ENCODE data around the gene DACT1.

Gene DACT1

DNA sequence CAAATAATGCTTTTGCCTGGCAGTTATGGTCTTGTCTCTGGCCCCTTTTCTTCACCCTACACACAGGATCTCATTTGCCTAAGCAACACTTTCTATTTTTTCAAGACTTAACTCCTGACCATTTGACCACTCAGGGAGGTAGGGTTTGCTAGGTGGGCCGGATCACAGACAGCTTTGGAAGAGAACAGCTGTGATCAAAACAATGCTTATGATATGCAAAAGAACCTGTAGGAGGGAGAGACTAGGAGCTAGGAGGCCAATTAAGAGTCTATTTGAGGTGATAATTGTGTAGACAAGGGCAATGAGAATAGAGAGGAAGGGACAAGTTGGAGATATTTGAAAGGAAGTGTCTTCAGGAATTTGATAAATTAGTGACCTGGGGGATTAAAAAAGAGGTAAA, 12.3 kb upstream of the DACT1 start:
- no peak for DNase-seq (ENCODE audit: low read depth in 1 of 2, low spot score in 1 of 2)
- no peak for TF ChIP-seq JUND (IDR thresholded peaks at IDR 0.05; ENCODE audit: low read depth)
- in situ Hi-C loops (cut with HindIII; ENCODE audit: low pct_unique_long_range_greater_than_20kb, low sequenced_read_pairs): no loop called here

DNA sequence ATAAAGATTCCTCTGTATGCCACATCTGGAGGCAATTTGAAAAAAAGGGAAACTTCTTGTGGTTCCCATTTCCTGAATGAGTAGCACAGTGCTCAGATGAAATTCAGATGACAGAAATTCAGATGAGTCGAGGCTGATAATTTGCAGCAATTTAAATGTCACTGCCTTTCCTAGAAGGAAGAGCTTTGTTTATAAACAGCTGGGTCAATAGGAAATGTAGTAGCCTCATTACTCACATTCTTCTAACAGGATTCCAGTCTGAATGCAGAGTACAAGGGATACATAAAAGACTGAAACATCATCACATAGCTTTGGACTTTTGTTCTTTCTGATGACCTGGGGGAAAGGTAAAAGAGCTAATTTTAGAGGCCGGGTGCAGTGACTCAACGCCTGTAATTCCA, 11.3 kb upstream of the DACT1 start:
- in situ Hi-C loops (cut with HindIII; ENCODE audit: low pct_unique_long_range_greater_than_20kb, low sequenced_read_pairs): no loop called here
- no peak for TF ChIP-seq JUND (IDR thresholded peaks at IDR 0.05; ENCODE audit: low read depth)
- no peak for DNase-seq (ENCODE audit: low read depth in 1 of 2, low spot score in 1 of 2)

DNA sequence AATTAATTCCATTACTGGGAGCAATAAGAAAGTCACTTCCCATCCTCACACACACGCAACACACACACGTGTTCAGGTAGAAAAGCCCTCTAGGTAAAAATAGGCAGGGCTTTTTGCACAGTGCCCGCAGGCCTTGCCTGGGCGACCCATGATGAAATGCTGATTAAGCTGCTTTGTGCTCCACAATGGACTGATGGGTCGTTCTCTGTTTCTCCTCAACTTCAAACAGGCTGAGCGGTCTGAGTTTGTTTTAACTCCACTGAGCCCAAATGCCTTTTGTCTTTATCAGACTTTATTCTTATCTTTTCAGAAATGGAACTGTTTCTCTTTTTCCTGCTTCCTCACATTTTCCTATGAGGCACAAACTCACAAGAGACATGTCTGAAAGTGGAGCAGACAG, 9.4 kb upstream of the DACT1 start:
- in situ Hi-C loops (cut with HindIII; ENCODE audit: low pct_unique_long_range_greater_than_20kb, low sequenced_read_pairs): no loop called here
- TF ChIP-seq JUND (IDR thresholded peaks at IDR 0.05; ENCODE audit: low read depth): no peak
- no peak for DNase-seq (ENCODE audit: low read depth in 1 of 2, low spot score in 1 of 2)

GRCh38 chr14:58629281-58629680, 8.5 kb upstream of the DACT1 start:
- TF ChIP-seq JUND (IDR thresholded peaks at IDR 0.05; ENCODE audit: low read depth): no peak
- in situ Hi-C loops (cut with HindIII; ENCODE audit: low pct_unique_long_range_greater_than_20kb, low sequenced_read_pairs): no loop called here
- DNase-seq (ENCODE audit: low read depth in 1 of 2, low spot score in 1 of 2): no peak

DNA sequence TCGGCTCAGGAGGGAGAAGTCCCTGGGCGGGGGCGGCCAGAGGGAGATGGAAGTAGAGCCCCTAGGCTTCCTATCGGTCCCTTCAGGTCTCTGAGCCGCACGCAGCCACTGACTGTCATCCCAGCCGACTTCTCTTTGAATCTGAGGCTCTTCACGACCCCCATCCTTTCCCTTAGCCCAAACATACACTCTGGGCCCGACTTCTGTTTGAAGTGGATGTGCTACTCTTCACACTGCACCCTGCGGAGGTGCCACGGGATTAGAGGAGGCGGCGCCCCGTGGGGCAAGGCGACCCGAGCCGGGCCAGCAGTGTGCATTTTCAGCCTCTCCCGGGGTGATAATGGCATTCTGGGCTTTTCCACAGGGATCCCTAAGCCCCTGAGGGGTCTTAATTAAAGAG, 6.0 kb upstream of the DACT1 start:
- in situ Hi-C loops (cut with HindIII; ENCODE audit: low pct_unique_long_range_greater_than_20kb, low sequenced_read_pairs): no loop called here
- DNase-seq (ENCODE audit: low read depth in 1 of 2, low spot score in 1 of 2): no peak
- TF ChIP-seq JUND (IDR thresholded peaks at IDR 0.05; ENCODE audit: low read depth): no peak

GRCh38 chr14:58633831-58634230, 3.9 kb upstream of the DACT1 start:
- TF ChIP-seq JUND (IDR thresholded peaks at IDR 0.05; ENCODE audit: low read depth): no peak
- no peak for DNase-seq (ENCODE audit: low read depth in 1 of 2, low spot score in 1 of 2)

GRCh38 chr14:58634406-58635090, 3.2 kb upstream of the DACT1 start:
- in situ Hi-C loops (cut with HindIII; ENCODE audit: low pct_unique_long_range_greater_than_20kb, low sequenced_read_pairs): no loop called here
- TF ChIP-seq JUND (IDR thresholded peaks at IDR 0.05; ENCODE audit: low read depth): no peak
- DNase-seq (ENCODE audit: low read depth in 1 of 2, low spot score in 1 of 2): no peak

More at GRCh38 chr14:58633831-58634230, 3.9 kb upstream of the DACT1 start:
- in situ Hi-C loops (cut with HindIII; ENCODE audit: low pct_unique_long_range_greater_than_20kb, low sequenced_read_pairs): no loop called here

DNA sequence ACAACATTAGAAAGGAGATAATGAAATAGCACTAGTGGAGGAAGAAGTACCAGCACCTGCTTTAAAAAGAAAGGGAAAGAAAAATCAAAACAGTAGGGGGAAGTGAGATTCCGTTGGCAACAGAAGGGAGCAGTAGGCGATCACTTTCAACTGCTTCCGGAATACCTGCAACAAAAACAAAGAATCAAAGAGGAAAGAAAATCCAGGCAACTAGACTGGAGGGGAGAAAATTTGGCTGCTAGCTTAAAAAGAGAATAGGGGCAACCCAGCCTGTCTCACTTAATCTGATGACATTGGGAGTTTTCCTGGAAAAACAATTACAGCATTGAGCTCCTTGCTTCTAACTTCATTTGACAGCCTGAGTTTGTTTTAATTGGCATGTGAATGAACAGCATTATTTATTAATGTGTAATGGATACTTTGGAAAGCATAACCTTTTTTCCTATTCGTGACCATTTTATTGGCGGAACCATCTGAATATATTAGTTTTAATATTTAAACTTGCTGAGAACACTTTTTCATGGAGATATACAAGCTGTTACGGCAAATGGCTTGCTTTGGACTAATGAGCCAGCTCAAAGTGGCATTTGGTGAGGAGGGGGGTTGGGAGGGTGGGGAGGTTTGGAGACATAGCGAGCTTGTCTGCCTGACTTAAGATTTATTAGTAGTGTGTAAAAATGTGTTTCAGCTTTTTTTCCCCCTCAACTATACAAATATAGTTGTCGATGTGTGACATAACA, 2.5 kb upstream of the DACT1 start:
- DNase-seq (ENCODE audit: low read depth in 1 of 2, low spot score in 1 of 2): no peak
- TF ChIP-seq JUND (IDR thresholded peaks at IDR 0.05; ENCODE audit: low read depth): no peak
- in situ Hi-C loops (cut with HindIII; ENCODE audit: low pct_unique_long_range_greater_than_20kb, low sequenced_read_pairs): no loop called here

- in situ Hi-C loops (cut with HindIII; ENCODE audit: low pct_unique_long_range_greater_than_20kb, low sequenced_read_pairs): no loop called here
- no peak for DNase-seq (ENCODE audit: low read depth in 1 of 2, low spot score in 1 of 2)
- TF ChIP-seq JUND (IDR thresholded peaks at IDR 0.05; ENCODE audit: low read depth): no peak
These were observed 1.6 kb upstream of the DACT1 start for GRCh38 chr14:58636129-58636528.

DNA sequence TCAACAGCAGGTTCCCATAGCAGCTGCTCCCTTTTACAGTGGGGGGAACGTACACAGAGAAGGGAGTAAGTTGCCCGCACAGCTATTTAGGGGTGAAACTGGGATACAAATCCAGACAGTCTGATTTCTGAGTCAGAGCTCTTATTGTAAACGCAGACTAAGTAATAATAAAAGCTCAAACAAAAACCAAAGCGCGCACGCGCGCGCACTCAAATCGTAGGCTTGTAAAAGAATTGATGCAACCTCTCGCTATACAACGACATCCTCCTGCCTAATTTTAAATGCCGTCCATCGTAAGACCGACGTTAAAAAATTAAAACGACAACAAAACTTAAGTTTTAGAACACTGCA, 747 bp upstream of the DACT1 start:
- peak in 1 of 2 experiments; percentile 24 for DNase-seq (ENCODE audit: low read depth in 1 of 2, low spot score in 1 of 2)
- in situ Hi-C loops (cut with HindIII; ENCODE audit: low pct_unique_long_range_greater_than_20kb, low sequenced_read_pairs): no loop called here
- TF ChIP-seq JUND (IDR thresholded peaks at IDR 0.05; ENCODE audit: low read depth): no peak

GRCh38 chr14:58638231-58639197, 752 bp downstream of the DACT1 start:
- no peak for TF ChIP-seq JUND (IDR thresholded peaks at IDR 0.05; ENCODE audit: low read depth)
- in situ Hi-C loops (cut with HindIII; ENCODE audit: low pct_unique_long_range_greater_than_20kb, low sequenced_read_pairs): no loop called here
- DNase-seq (ENCODE audit: low read depth in 1 of 2, low spot score in 1 of 2): no peak

GRCh38 chr14:58639198-58639565, 1.4 kb downstream of the DACT1 start:
- TF ChIP-seq JUND (IDR thresholded peaks at IDR 0.05; ENCODE audit: low read depth): no peak
- no peak for DNase-seq (ENCODE audit: low read depth in 1 of 2, low spot score in 1 of 2)
- in situ Hi-C loops (cut with HindIII; ENCODE audit: low pct_unique_long_range_greater_than_20kb, low sequenced_read_pairs): no loop called here

Measured in T47D (cell line).